ENCODE data around the gene THSD7A. TPM values are rescaled to one million over a fixed set of nuclear protein-coding genes. Genes with fewer than 3 reads are reported as not detected.

THSD7A gene
- total RNA-seq, 1 experiment from 2014 or later: not detected

GRCh38 chr7:11689096-11689495 is 142.9 kb downstream of the THSD7A start:
- no peaks in the 10 kb centered on the region for H3K9me3 Mint-ChIP-seq (ENCODE audit: unreplicated experiment)
- H3K27me3 Mint-ChIP-seq (ENCODE audit: insufficient read depth, unreplicated experiment): no peaks in the 10 kb centered on the region
- no peak for TF ChIP-seq CTCF (IDR thresholded peaks at IDR 0.05; ENCODE audit: unreplicated experiment)
- BruUV-seq (replicated peaks): no TSS peak
- no peaks in the 10 kb centered on the region for H3K4me1 Mint-ChIP-seq (ENCODE audit: insufficient read depth, unreplicated experiment)
- POLR2A ChIA-PET: no interaction called here
- H3K4me3 Mint-ChIP-seq (ENCODE audit: unreplicated experiment): no peak overlapping the region
- no peaks in the 10 kb centered on the region for H3K36me3 Mint-ChIP-seq (ENCODE audit: insufficient read depth, unreplicated experiment)
- no peak overlapping the region for H3K27ac Mint-ChIP-seq (ENCODE audit: low read depth, unreplicated experiment)
- intact Hi-C loops (cut with micrococcal nuclease): no loop called here
- CTCF ChIA-PET: interaction anchor here (0.9 kb wide), 1 partner anchor 13 kb away, joined by 3 read pairs; no protein-coding TSS in a partner anchor
- DNase-seq (ENCODE audit: unreplicated experiment): no peak

GRCh38 chr7:11681461-11681860 is 150.5 kb downstream of the THSD7A start:
- ChIA-PET POLR2A (no interaction called here), CTCF (no interaction called here)
- intact Hi-C loops (cut with micrococcal nuclease): no loop called here

GRCh38 chr7:11675163-11675562 is 156.8 kb downstream of the THSD7A start:
- Mint-ChIP-seq H3K9me3 (ENCODE audit: unreplicated experiment) (peaks cover 42% of the 10 kb centered on the region), H3K27me3 (ENCODE audit: insufficient read depth, unreplicated experiment) (no peaks in the 10 kb centered on the region), H3K36me3 (ENCODE audit: insufficient read depth, unreplicated experiment) (no peaks in the 10 kb centered on the region), H3K4me3 (ENCODE audit: unreplicated experiment) (no peak overlapping the region), H3K27ac (ENCODE audit: low read depth, unreplicated experiment) (no peak overlapping the region), H3K4me1 (ENCODE audit: insufficient read depth, unreplicated experiment) (no peaks in the 10 kb centered on the region)
- no TSS peak for BruUV-seq (replicated peaks)
- POLR2A ChIA-PET: no interaction called here
- no peak for DNase-seq (ENCODE audit: unreplicated experiment)
- intact Hi-C loops (cut with micrococcal nuclease): no loop called here
- no peak for TF ChIP-seq CTCF (IDR thresholded peaks at IDR 0.05; ENCODE audit: unreplicated experiment)
- CTCF ChIA-PET: interaction anchor here (0.9 kb wide), 1 partner anchor 14 kb away, joined by 3 read pairs; no protein-coding TSS in a partner anchor

More at GRCh38 chr7:11681461-11681860, 150.5 kb downstream of the THSD7A start:
- H3K27me3 Mint-ChIP-seq (ENCODE audit: insufficient read depth, unreplicated experiment): no peaks in the 10 kb centered on the region
- no peak for DNase-seq (ENCODE audit: unreplicated experiment)
- H3K4me1 Mint-ChIP-seq (ENCODE audit: insufficient read depth, unreplicated experiment): no peaks in the 10 kb centered on the region
- H3K27ac Mint-ChIP-seq (ENCODE audit: low read depth, unreplicated experiment): no peak overlapping the region
- H3K9me3 Mint-ChIP-seq (ENCODE audit: unreplicated experiment): peaks cover 29% of the 10 kb centered on the region
- no TSS peak for BruUV-seq (replicated peaks)
- no peak overlapping the region for H3K4me3 Mint-ChIP-seq (ENCODE audit: unreplicated experiment)
- H3K36me3 Mint-ChIP-seq (ENCODE audit: insufficient read depth, unreplicated experiment): no peaks in the 10 kb centered on the region
- no peak for TF ChIP-seq CTCF (IDR thresholded peaks at IDR 0.05; ENCODE audit: unreplicated experiment)

GRCh38 chr7:11668727-11669126 is 163.3 kb downstream of the THSD7A start:
- Mint-ChIP-seq H3K27ac (ENCODE audit: low read depth, unreplicated experiment) (no peak overlapping the region), H3K9me3 (ENCODE audit: unreplicated experiment) (no peaks in the 10 kb centered on the region), H3K4me3 (ENCODE audit: unreplicated experiment) (no peak overlapping the region), H3K36me3 (ENCODE audit: insufficient read depth, unreplicated experiment) (no peaks in the 10 kb centered on the region), H3K27me3 (ENCODE audit: insufficient read depth, unreplicated experiment) (no peaks in the 10 kb centered on the region), H3K4me1 (ENCODE audit: insufficient read depth, unreplicated experiment) (no peaks in the 10 kb centered on the region)
- no peak for TF ChIP-seq CTCF (IDR thresholded peaks at IDR 0.05; ENCODE audit: unreplicated experiment)
- no peak for DNase-seq (ENCODE audit: unreplicated experiment)
- ChIA-PET POLR2A (no interaction called here), CTCF (no interaction called here)
- intact Hi-C loops (cut with micrococcal nuclease): no loop called here
- no TSS peak for BruUV-seq (replicated peaks)

All from MCF 10A (cell line).